Prostate gland (tissue), 2 donors: ENCODE measurements around the gene DYNC2LI1.

Source experiments
- CTCF ChIP-seq, 4 experiments: fragments of 200-600 bp in 2 of 4; fragments of 450-650 bp in 2 of 4; sonication (generic) in 2 of 4; IDR thresholded peaks; 1 replicate in 3 of 4; 2 replicates in 1 of 4; pipeline ENCODE4 v1.5.1; 2016 to 2019; ENCODE audit warnings: antibody characterized with exemption in 4 of 4, mild to moderate bottlenecking in 2 of 4, moderate library complexity in 2 of 4
- POLR2A ChIP-seq: fragments of 450-650 bp; IDR thresholded peaks from one replicate; pipeline ENCODE4 v1.6.1; 2016; ENCODE audit warnings: antibody characterized with exemption, mild to moderate bottlenecking
- POLR2AphosphoS5 ChIP-seq: sonication (generic); formaldehyde crosslinking; IDR thresholded peaks from one replicate; pipeline ENCODE4 v1.6.1; 2017; ENCODE audit warnings: antibody characterized with exemption

- TF ChIP-seq CTCF (IDR thresholded peaks at IDR 0.05) (no peak), POLR2AphosphoS5 (no peak), POLR2A (no peak)
Measured at GRCh38 chr2:43837033-43837432, 63.2 kb downstream of the DYNC2LI1 start.
